ENCODE data around the gene GNPAT.

The GNPAT gene

DNA sequence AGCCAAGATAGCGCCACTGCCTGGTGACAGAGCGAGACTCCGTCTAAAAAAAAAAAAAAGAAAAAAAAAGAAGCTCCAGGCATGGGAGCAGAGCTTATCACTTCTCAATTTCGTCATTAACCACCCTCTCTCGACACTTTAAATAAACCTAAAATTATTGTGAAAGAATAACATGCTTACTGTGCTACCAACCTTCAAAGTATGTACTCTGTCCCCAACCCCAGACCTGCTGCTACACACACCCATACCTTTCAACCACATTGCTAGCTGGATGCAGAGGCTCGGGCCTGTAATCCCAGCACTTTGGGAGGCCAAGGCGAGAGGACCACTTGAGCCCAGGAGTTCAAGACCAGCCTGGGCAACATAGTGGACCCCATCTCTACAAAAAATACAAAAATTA, 38.7 kb downstream of the GNPAT start:
- no peak for DNase-seq (ENCODE audit: low read depth, low spot score)
- in situ Hi-C loops (cut with HindIII; ENCODE audit: low sequenced_read_pairs) = no loop called here
- TF ChIP-seq, protein P1, sequence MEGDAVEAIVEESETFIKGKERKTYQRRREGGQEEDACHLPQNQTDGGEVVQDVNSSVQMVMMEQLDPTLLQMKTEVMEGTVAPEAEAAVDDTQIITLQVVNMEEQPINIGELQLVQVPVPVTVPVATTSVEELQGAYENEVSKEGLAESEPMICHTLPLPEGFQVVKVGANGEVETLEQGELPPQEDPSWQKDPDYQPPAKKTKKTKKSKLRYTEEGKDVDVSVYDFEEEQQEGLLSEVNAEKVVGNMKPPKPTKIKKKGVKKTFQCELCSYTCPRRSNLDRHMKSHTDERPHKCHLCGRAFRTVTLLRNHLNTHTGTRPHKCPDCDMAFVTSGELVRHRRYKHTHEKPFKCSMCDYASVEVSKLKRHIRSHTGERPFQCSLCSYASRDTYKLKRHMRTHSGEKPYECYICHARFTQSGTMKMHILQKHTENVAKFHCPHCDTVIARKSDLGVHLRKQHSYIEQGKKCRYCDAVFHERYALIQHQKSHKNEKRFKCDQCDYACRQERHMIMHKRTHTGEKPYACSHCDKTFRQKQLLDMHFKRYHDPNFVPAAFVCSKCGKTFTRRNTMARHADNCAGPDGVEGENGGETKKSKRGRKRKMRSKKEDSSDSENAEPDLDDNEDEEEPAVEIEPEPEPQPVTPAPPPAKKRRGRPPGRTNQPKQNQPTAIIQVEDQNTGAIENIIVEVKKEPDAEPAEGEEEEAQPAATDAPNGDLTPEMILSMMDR (IDR thresholded peaks at IDR 0.05; ENCODE audit: low read depth, low read length) = no peak
- H3K4me3 ChIP-seq (ENCODE audit: low read depth, low read length) = no peak overlapping the region

DNA sequence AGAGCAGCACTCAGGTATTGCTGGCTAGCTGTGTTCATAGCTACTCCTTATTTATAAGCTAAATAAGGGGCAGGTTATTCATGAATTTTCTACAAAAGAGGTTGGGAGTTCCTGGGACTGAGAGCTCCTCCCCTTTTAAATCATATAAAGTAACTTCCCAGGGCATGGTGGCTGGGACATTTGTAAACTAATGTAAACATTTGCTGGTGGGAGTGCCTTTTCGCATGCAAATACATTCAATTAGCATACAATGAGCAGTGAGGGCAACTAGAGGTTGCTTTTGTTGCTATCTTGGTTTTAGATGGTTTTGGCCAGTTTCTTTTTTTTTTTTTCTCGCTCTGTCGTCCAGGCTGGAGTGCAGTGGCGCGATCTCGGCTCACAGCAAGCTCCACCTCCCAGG, 43.4 kb downstream of the GNPAT start:
- TF ChIP-seq, protein P1 (IDR thresholded peaks at IDR 0.05; ENCODE audit: low read depth, low read length) = no peak
- no peak for DNase-seq (ENCODE audit: low read depth, low spot score)
- in situ Hi-C loops (cut with HindIII; ENCODE audit: low sequenced_read_pairs) = no loop called here
- no peak overlapping the region for H3K4me3 ChIP-seq (ENCODE audit: low read depth, low read length)

DNA sequence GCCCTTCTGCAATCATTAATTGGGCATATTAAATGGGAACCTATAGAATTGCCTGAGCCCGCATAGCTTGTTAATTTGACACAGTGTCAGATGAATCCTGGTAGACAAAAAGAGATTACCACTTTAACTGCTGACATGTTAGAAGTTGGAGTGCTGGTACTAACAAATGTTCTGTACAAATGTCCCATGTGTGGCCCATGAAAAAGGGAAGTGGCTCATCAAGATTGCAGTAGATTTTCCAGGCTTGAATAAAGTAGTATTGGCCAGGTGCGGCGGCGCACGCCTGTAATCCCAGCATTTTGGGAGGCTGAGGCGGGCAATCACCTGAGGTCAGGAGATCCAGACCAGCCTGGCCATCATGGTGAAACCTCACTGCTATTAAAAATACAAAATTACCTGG, 45.6 kb downstream of the GNPAT start:
- DNase-seq (ENCODE audit: low read depth, low spot score) = no peak
- in situ Hi-C loops (cut with HindIII; ENCODE audit: low sequenced_read_pairs) = no loop called here
- no peak overlapping the region for H3K4me3 ChIP-seq (ENCODE audit: low read depth, low read length)
- TF ChIP-seq, protein P1 (IDR thresholded peaks at IDR 0.05; ENCODE audit: low read depth, low read length) = no peak

DNA sequence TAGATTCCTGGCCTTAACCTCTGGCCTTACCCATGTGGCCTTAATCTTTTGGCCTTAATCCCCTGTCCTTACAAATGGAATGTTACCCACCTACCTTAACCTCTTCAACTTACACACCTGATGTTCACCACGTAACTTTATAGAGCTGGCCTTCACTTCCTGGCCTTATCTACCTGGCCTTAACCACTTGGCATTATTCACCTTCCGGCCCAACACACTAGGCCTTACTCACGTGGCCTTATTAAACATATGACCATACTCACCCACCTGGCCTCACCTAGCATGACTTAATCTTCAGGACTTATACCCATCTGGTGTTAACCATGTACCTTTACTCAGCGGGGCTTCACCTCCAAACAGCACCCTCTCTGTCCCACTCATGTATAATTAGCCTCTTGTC, 54.9 kb downstream of the GNPAT start:
- TF ChIP-seq, protein P1 (IDR thresholded peaks at IDR 0.05; ENCODE audit: low read depth, low read length) = no peak
- DNase-seq (ENCODE audit: low read depth, low spot score) = no peak
- in situ Hi-C loops (cut with HindIII; ENCODE audit: low sequenced_read_pairs) = no loop called here

DNA sequence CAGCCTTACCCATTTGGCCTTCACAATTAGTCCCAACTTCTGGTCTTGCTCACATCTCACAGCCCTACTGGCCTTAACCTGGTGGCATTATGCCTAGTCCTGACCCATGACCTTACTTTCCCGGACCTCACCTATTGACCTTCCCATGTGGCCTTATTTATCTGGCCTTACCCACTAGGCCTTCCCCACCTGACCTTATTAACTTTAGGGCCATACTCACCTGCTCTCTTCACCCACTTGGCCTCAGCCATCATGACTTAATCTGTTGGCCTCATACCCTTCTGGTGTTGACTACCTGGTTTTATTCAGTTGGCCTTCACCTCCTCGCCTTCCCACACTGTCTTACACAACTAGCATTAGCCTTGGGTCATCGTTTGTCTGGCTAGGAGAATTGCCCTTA, 61.0 kb downstream of the GNPAT start:
- DNase-seq (ENCODE audit: low read depth, low spot score) = no peak
- TF ChIP-seq, protein P1 (IDR thresholded peaks at IDR 0.05; ENCODE audit: low read depth, low read length) = no peak
- in situ Hi-C loops (cut with HindIII; ENCODE audit: low sequenced_read_pairs) = no loop called here
- H3K4me3 ChIP-seq (ENCODE audit: low read depth, low read length) = no peak overlapping the region

More for the DNA sequence above, 54.9 kb downstream of the GNPAT start:
- H3K4me3 ChIP-seq (ENCODE audit: low read depth, low read length) = no peak overlapping the region

DNA sequence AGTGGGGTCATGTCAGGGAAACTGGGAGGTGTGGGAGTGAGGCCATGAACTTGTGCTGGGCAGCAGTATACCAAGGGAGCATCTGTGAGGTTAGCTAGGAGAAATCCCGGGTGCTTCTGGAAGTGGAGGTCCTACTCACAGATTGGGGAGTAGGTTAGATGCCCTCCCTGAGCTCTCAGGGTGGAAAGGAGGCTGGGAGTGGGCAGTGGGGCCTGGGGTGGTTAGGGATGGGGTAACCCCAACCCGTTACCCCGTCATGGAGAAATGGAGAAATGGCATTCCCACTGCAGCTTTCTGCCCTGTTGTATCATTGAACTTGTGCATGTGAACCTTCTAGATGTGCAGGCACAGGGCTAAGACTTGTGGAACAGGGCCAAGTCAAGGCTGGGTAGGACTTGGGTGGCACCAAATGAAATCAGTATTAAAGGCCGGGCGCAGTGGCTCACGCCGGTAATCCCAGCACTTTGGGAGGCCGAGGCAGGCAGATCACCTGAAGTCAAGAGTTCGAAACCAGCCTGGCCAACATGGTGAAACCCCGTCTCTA, 69.5 kb downstream of the GNPAT start:
- TF ChIP-seq, protein P1 (IDR thresholded peaks at IDR 0.05; ENCODE audit: low read depth, low read length) = no peak
- in situ Hi-C loops (cut with HindIII; ENCODE audit: low sequenced_read_pairs) = no loop called here
- no peak overlapping the region for H3K4me3 ChIP-seq (ENCODE audit: low read depth, low read length)
- no peak for DNase-seq (ENCODE audit: low read depth, low spot score)

Measured in astrocyte of the spinal cord (primary cell).